ENCODE data around the gene ZSCAN1. TPM values are rescaled to one million over a fixed set of nuclear protein-coding genes. Genes with fewer than 3 reads are reported as not detected.
"Not testable (repeated sequence)": the region's sequence is repeated elsewhere in the genome, so short reads cannot be mapped to it uniquely, and the experiment has no call there.

Gene ZSCAN1
- total RNA-seq, 1 donor from 2014 or later: 7.7 TPM

- Mint-ChIP-seq H3K9me3 (ENCODE audit: unreplicated experiment) (peaks cover 44% of the 10 kb centered on the region), H3K27me3 (ENCODE audit: unreplicated experiment) (peaks cover 24% of the 10 kb centered on the region), H3K27ac (ENCODE audit: unreplicated experiment) (peak within 1 kb of the TSS; percentile 95), H3K4me3 (ENCODE audit: unreplicated experiment) (peak within 1 kb of the TSS; percentile 96), H3K36me3 (ENCODE audit: unreplicated experiment) (peaks cover 71% of the 10 kb centered on the region), H3K4me1 (ENCODE audit: low read depth, unreplicated experiment) (peaks cover 8% of the 10 kb centered on the region)
- DNase-seq: peak; percentile 90
- TF ChIP-seq, protein P1, sequence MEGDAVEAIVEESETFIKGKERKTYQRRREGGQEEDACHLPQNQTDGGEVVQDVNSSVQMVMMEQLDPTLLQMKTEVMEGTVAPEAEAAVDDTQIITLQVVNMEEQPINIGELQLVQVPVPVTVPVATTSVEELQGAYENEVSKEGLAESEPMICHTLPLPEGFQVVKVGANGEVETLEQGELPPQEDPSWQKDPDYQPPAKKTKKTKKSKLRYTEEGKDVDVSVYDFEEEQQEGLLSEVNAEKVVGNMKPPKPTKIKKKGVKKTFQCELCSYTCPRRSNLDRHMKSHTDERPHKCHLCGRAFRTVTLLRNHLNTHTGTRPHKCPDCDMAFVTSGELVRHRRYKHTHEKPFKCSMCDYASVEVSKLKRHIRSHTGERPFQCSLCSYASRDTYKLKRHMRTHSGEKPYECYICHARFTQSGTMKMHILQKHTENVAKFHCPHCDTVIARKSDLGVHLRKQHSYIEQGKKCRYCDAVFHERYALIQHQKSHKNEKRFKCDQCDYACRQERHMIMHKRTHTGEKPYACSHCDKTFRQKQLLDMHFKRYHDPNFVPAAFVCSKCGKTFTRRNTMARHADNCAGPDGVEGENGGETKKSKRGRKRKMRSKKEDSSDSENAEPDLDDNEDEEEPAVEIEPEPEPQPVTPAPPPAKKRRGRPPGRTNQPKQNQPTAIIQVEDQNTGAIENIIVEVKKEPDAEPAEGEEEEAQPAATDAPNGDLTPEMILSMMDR (IDR thresholded peaks at IDR 0.05; ENCODE audit: partially characterized antibody, unreplicated experiment): no peak
Observed at GRCh38 chr19:58002384-58003173, 31.2 kb upstream of the ZSCAN1 start, which contains the start of gene ZNF606. Gene ZNF606, minus strand, starts transcription at chr19:58002820. Its CDS starts 1,501 bp downstream, at chr19:58001319.

DNA sequence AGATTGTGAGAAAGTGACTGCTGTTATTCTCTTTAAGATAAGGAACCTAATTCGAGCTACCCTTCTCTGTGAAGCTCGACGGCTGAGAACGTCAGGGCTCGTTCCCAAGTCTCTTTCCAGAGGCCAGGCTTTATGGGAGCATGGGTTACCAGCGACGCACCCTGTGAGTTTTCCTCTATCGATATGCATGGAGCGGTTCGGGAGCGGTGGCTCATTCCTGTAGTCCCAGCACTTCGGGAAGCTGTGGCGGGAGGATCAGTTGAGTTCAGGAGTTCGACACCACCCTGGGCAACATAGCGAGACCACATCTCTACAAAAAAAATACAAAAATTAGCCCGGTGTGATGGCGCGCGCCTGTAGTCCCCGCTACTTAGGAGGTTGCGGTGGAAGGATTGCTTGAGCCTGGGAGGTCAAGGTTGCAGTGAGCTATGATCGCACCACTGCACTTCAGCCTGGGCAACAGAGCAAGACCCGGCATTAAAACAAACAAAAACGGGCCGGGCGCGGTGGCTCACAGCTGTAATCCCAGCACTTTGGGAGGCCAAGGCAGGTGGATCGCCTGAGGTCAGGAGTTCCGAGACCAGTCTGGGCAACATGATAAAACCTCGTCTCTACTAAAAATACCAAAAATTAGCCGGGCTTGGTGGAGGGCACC, 30.5 kb upstream of the ZSCAN1 start:
- no peak for DNase-seq
- H3K4me3 Mint-ChIP-seq (ENCODE audit: unreplicated experiment): peak overlapping the region; percentile 96
- peaks cover 26% of the 10 kb centered on the region for H3K27me3 Mint-ChIP-seq (ENCODE audit: unreplicated experiment)
- peaks cover 50% of the 10 kb centered on the region for H3K9me3 Mint-ChIP-seq (ENCODE audit: unreplicated experiment)
- H3K27ac Mint-ChIP-seq (ENCODE audit: unreplicated experiment): peak overlapping the region; percentile 91
- TF ChIP-seq, protein P1 (IDR thresholded peaks at IDR 0.05; ENCODE audit: partially characterized antibody, unreplicated experiment): no peak
- H3K36me3 Mint-ChIP-seq (ENCODE audit: unreplicated experiment): peaks cover 67% of the 10 kb centered on the region
- peaks cover 8% of the 10 kb centered on the region for H3K4me1 Mint-ChIP-seq (ENCODE audit: low read depth, unreplicated experiment)

DNA sequence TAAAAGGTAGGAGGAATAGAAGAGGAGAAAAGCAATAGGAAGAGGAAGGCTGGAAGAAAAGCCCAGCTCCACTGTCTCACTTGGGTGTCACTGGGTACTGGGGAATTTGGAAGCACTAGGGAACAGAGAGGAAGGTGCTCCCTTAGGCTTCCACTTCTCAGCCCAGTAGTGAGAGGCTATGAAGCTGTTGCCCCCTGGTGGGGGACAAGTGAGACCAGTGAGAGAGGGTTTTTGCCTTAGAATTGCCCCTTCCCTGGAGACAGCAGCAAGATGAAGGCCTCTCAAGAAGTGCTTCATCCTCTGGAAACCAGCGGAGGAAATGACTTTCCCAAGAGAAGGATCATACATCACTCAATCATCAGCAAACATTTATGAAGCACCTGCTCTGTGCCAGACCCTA, 26.5 kb upstream of the ZSCAN1 start:
- Mint-ChIP-seq H3K27ac (ENCODE audit: unreplicated experiment) (no peak overlapping the region), H3K27me3 (ENCODE audit: unreplicated experiment) (peaks cover 18% of the 10 kb centered on the region), H3K9me3 (ENCODE audit: unreplicated experiment) (peaks cover 39% of the 10 kb centered on the region), H3K4me1 (ENCODE audit: low read depth, unreplicated experiment) (peaks cover 3% of the 10 kb centered on the region), H3K36me3 (ENCODE audit: unreplicated experiment) (peaks cover 53% of the 10 kb centered on the region), H3K4me3 (ENCODE audit: unreplicated experiment) (no peak overlapping the region)
- DNase-seq: no peak
- TF ChIP-seq, protein P1 (IDR thresholded peaks at IDR 0.05; ENCODE audit: partially characterized antibody, unreplicated experiment): no peak

GRCh38 chr19:58008877-58009276, 24.9 kb upstream of the ZSCAN1 start:
- Mint-ChIP-seq H3K9me3 (ENCODE audit: unreplicated experiment) (peaks cover 41% of the 10 kb centered on the region), H3K27me3 (ENCODE audit: unreplicated experiment) (peaks cover 23% of the 10 kb centered on the region), H3K4me3 (ENCODE audit: unreplicated experiment) (peak overlapping the region; percentile 79), H3K36me3 (ENCODE audit: unreplicated experiment) (peaks cover 51% of the 10 kb centered on the region)
- H3K4me1 Mint-ChIP-seq (ENCODE audit: low read depth, unreplicated experiment); DNase-seq; H3K27ac Mint-ChIP-seq (ENCODE audit: unreplicated experiment): not testable (repeated sequence)

- H3K9me3 Mint-ChIP-seq (ENCODE audit: unreplicated experiment): peaks cover 37% of the 10 kb centered on the region
- no peak for DNase-seq
- peaks cover 47% of the 10 kb centered on the region for H3K36me3 Mint-ChIP-seq (ENCODE audit: unreplicated experiment)
- no peak overlapping the region for H3K27ac Mint-ChIP-seq (ENCODE audit: unreplicated experiment)
- H3K4me1 Mint-ChIP-seq (ENCODE audit: low read depth, unreplicated experiment): peaks cover 3% of the 10 kb centered on the region
- H3K4me3 Mint-ChIP-seq (ENCODE audit: unreplicated experiment): peak overlapping the region; percentile 79
- peaks cover 20% of the 10 kb centered on the region for H3K27me3 Mint-ChIP-seq (ENCODE audit: unreplicated experiment)
- TF ChIP-seq, protein P1 (IDR thresholded peaks at IDR 0.05; ENCODE audit: partially characterized antibody, unreplicated experiment): no peak
Observed at GRCh38 chr19:58009301-58009665, 24.5 kb upstream of the ZSCAN1 start.
